ENCODE results near the gene COPA.
"Not testable (repeated sequence)": the region's sequence is repeated elsewhere in the genome, so short reads cannot be mapped to it uniquely, and the experiment has no call there.

The COPA gene

GRCh38 chr1:160300173-160300572 lies 42.9 kb downstream of the COPA start:
- H3K4me1 Mint-ChIP-seq = no peaks in the 10 kb centered on the region
- H3K36me3 Mint-ChIP-seq (ENCODE audit: insufficient read depth) = peaks cover 73% of the 10 kb centered on the region
- H3K27me3 Mint-ChIP-seq = no peaks in the 10 kb centered on the region
- ATAC-seq (replicated peaks; ENCODE audit: extremely low read depth, poor library complexity, severe bottlenecking) (no peak), DNase-seq (ENCODE audit: low spot score in 2 of 2) (no peak)
- no peak overlapping the region for H3K27ac Mint-ChIP-seq (ENCODE audit: low read depth)
- no peaks in the 10 kb centered on the region for H3K9me3 Mint-ChIP-seq
- no peak overlapping the region for H3K4me3 Mint-ChIP-seq

- peaks cover 90% of the 10 kb centered on the region for H3K36me3 Mint-ChIP-seq (ENCODE audit: insufficient read depth)
These were observed 47.0 kb downstream of the COPA start for GRCh38 chr1:160296036-160296435.

DNA sequence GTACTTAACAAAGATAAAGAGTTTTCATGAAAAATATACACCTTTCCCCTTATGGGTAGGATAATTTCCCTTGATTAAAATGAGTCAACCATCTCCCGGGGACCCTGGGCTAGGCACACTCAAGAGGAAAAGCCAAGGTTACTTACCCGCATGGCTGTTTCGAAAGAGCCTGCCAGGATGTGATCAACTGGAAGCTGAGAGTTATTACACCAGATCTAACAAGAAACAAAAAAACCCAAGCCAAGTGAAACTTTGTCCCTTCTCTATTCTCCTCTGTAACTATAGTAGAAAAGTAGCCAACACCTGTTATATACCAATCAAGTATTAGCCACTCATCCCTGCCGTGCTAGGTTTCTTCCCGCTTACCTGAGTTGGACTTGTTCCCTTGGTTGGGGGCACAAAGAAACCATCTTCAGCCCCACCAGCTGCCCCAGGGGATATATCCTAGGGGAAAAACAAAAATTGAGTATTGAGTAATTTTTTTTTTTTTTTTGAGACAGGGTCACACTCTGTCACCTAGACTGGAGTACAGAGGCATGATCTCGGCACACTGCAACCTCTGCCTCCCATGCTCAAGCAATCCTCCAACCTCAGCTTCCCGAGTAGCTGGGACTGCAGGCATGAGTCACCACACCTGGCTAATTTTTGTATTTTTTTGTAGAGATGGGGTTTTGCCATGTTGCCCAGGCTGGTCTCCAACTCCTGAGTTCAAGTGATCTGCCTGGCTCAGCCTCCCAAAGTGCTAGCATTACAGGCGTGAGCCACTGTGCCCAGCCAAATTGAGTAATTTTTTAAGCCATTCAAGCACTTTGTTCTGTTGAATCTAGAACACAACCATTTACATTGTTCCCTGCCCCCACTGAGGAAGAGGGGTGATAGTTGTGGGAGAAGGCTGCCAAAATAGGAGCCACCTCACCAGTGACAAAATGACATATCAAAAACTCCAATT lies 49.8 kb downstream of the COPA start:
- Mint-ChIP-seq H3K27me3 (no peaks in the 10 kb centered on the region), H3K36me3 (ENCODE audit: insufficient read depth) (peaks cover 88% of the 10 kb centered on the region), H3K4me3 (no peak overlapping the region), H3K9me3 (no peaks in the 10 kb centered on the region), H3K4me1 (peaks cover 4% of the 10 kb centered on the region), H3K27ac (ENCODE audit: low read depth) (peak overlapping the region; percentile 19)
- no peak for DNase-seq (ENCODE audit: low spot score in 2 of 2)
- no peak for ATAC-seq (replicated peaks; ENCODE audit: extremely low read depth, poor library complexity, severe bottlenecking)

More at GRCh38 chr1:160296036-160296435, 47.0 kb downstream of the COPA start:
- H3K4me3 Mint-ChIP-seq = no peak overlapping the region
- no peak for DNase-seq (ENCODE audit: low spot score in 2 of 2)
- peaks cover 4% of the 10 kb centered on the region for H3K4me1 Mint-ChIP-seq
- H3K27ac Mint-ChIP-seq (ENCODE audit: low read depth) = no peak overlapping the region
- no peaks in the 10 kb centered on the region for H3K27me3 Mint-ChIP-seq
- no peak for ATAC-seq (replicated peaks; ENCODE audit: extremely low read depth, poor library complexity, severe bottlenecking)
- no peaks in the 10 kb centered on the region for H3K9me3 Mint-ChIP-seq

DNA sequence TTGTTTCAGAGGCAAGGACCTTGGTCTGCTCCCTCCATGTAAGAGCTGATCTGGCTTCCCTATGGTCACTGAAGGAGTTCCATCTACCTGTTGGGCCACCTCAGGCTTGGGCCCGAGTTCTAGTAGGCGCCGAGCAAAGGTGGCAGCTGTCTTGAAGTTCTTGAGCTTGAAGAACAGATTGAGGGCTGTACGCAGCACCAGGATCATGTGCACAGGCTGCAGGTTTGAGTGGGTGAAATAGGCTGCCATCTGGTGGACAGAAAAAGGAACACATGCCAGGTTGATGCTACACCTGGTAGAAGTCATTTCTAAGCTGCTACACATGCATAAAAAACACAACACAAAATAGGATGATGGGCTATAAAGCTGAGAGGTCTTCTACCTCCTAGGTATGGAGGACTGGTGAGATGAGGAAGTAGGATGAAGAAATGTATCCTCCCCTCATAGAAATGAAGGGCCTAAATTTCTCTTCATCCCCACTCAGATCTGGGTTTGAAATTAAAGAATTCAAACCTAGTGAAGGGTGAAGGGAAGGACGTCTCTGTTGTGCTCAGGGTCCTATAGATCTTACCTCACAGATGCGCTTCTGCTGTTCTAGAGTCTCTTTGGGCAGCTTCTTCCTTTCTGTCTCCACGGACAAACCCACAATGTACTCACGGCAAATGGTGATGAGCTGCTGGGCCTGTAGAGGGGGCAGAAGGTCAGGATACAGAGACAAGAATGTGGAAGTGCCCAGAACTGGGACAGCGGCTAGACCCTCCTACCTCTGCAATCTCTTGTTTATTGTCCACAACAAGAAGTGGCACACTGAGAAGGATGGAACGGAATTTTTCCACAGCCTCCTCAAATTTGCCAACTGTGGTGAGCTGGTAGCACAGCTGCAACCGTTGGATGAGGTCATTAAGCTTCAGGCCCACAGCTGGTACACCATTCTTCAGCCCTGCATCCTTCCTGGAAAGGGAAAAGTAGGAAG lies 51.5 kb downstream of the COPA start:
- Mint-ChIP-seq H3K36me3 (ENCODE audit: insufficient read depth) (peaks cover 70% of the 10 kb centered on the region), H3K27ac (ENCODE audit: low read depth) (no peak overlapping the region)
- peak; percentile 45 to 64 for DNase-seq (ENCODE audit: low spot score in 2 of 2)

DNA sequence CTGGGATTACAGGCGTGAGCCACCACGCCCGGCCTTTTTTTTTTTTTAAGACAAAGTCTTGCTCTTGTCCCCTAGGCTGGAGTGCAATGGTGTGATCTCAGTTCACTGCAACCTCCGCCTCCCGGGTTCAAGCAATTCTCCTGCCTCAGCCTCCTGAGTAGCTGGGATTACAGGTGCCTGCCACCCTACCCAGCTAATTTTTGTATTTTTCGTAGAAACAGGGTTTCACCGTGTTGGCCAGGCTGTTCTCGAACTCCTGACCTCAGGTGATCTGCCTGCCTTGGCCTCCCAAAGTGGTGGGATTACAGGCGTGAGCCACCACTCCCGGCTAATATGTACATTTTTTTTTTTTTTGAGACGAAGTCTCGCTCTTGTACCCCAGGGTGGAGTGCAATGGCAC lies 55.3 kb downstream of the COPA start:
- not testable (repeated sequence) for DNase-seq (ENCODE audit: low spot score in 2 of 2); H3K27me3 Mint-ChIP-seq; H3K9me3 Mint-ChIP-seq; H3K4me3 Mint-ChIP-seq; ATAC-seq (replicated peaks; ENCODE audit: extremely low read depth, poor library complexity, severe bottlenecking)
- peaks cover 33% of the 10 kb centered on the region for H3K4me1 Mint-ChIP-seq
- H3K27ac Mint-ChIP-seq (ENCODE audit: low read depth) = peak overlapping the region; percentile 35
- peaks cover 42% of the 10 kb centered on the region for H3K36me3 Mint-ChIP-seq (ENCODE audit: insufficient read depth)

More for the DNA sequence above, 51.5 kb downstream of the COPA start:
- Mint-ChIP-seq H3K4me3 (no peak overlapping the region), H3K9me3 (no peaks in the 10 kb centered on the region), H3K4me1 (peaks cover 4% of the 10 kb centered on the region), H3K27me3 (no peaks in the 10 kb centered on the region)
- peak; percentile 97 for ATAC-seq (replicated peaks; ENCODE audit: extremely low read depth, poor library complexity, severe bottlenecking)

GRCh38 chr1:160285506-160285905 lies 57.5 kb downstream of the COPA start:
- ATAC-seq (replicated peaks; ENCODE audit: extremely low read depth, poor library complexity, severe bottlenecking) (no peak), DNase-seq (ENCODE audit: low spot score in 2 of 2) (no peak)
- Mint-ChIP-seq H3K4me3 (peak overlapping the region; percentile 96), H3K4me1 (peaks cover 29% of the 10 kb centered on the region), H3K36me3 (ENCODE audit: insufficient read depth) (peaks cover 35% of the 10 kb centered on the region), H3K27ac (ENCODE audit: low read depth) (peak overlapping the region; percentile 93), H3K27me3 (no peaks in the 10 kb centered on the region), H3K9me3 (no peaks in the 10 kb centered on the region)

DNA sequence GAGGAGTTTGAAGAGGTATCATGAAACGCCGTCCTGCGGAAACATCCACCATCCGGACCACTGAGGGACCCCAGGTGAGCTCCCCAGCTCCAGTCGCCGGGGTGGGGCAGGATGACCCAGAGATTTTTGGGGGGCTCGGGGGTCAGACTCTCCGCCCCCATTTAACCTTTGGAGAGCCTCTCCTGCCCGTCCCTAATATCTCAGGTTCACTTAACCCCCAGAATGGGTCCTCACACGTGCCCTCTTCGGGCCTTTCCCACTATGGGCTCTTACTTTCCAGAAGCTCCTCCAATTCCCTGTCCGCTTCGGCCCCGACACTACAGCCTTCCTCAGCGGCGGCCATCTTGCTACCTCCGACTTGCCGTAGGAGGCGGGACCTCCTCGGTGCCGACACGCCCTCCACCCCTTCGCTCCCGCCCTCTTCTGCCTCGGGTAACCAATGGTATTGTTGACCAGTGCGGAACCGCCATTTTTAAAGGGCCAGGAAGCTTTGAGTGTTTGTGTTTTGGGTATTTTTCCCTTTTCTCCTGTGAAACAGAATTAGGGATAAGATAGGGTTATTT lies 58.2 kb downstream of the COPA start, which contains the start of gene PEX19:
TSS of gene PEX19 (minus strand) at position 352 of the 563 bp plus-strand sequence. CDS start at position 343, 9 bp downstream.
- peak within 1 kb of the TSS; percentile 96 for H3K4me3 Mint-ChIP-seq
- DNase-seq (ENCODE audit: low spot score in 2 of 2) (peak; percentile 93 to 94), ATAC-seq (replicated peaks; ENCODE audit: extremely low read depth, poor library complexity, severe bottlenecking) (peak; percentile 100)
- H3K27ac Mint-ChIP-seq (ENCODE audit: low read depth) = peak within 1 kb of the TSS; percentile 93
- H3K27me3 Mint-ChIP-seq = no peaks in the 10 kb centered on the region
- H3K4me1 Mint-ChIP-seq = peaks cover 29% of the 10 kb centered on the region
- H3K36me3 Mint-ChIP-seq (ENCODE audit: insufficient read depth) = peaks cover 38% of the 10 kb centered on the region
- H3K9me3 Mint-ChIP-seq = no peaks in the 10 kb centered on the region

GRCh38 chr1:160284220-160284781 lies 58.7 kb downstream of the COPA start:
- Mint-ChIP-seq H3K36me3 (ENCODE audit: insufficient read depth) (peaks cover 38% of the 10 kb centered on the region), H3K27me3 (no peaks in the 10 kb centered on the region), H3K4me3 (peak overlapping the region; percentile 96), H3K27ac (ENCODE audit: low read depth) (peak overlapping the region; percentile 93), H3K4me1 (peaks cover 29% of the 10 kb centered on the region), H3K9me3 (no peaks in the 10 kb centered on the region)
- DNase-seq (ENCODE audit: low spot score in 2 of 2) (no peak), ATAC-seq (replicated peaks; ENCODE audit: extremely low read depth, poor library complexity, severe bottlenecking) (peak; percentile 28)

- Mint-ChIP-seq H3K4me3 (no peak overlapping the region), H3K36me3 (ENCODE audit: insufficient read depth) (peaks cover 44% of the 10 kb centered on the region), H3K27me3 (no peaks in the 10 kb centered on the region), H3K9me3 (no peaks in the 10 kb centered on the region), H3K4me1 (peaks cover 29% of the 10 kb centered on the region), H3K27ac (ENCODE audit: low read depth) (no peak overlapping the region)
- no peak for DNase-seq (ENCODE audit: low spot score in 2 of 2)
- ATAC-seq (replicated peaks; ENCODE audit: extremely low read depth, poor library complexity, severe bottlenecking) = no peak
These were observed 60.2 kb downstream of the COPA start for GRCh38 chr1:160282807-160283206.

DNA sequence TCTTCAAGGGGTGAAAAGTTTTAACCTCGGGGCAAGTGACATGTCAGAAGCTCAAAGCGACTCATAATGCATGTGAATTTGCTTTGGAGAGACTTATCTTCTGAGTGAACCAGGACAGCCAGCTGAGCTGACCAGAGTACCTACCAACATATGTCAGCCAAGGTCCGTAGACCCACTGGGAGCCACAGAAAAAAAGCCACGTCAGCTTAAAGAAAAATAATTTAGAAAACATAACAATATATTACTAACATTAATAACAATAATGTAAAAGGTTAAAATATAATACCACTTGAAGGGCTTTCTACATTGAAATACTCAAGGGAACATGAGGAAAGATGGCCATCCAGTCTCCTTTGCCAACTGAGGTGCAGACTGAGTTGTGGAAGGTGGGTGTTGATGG lies 65.1 kb downstream of the COPA start:
- no peaks in the 10 kb centered on the region for H3K4me1 Mint-ChIP-seq
- no peaks in the 10 kb centered on the region for H3K27me3 Mint-ChIP-seq
- DNase-seq (ENCODE audit: low spot score in 2 of 2) (no peak), ATAC-seq (replicated peaks; ENCODE audit: extremely low read depth, poor library complexity, severe bottlenecking) (no peak)
- H3K27ac Mint-ChIP-seq (ENCODE audit: low read depth) = no peak overlapping the region
- no peak overlapping the region for H3K4me3 Mint-ChIP-seq
- H3K9me3 Mint-ChIP-seq = no peaks in the 10 kb centered on the region
- H3K36me3 Mint-ChIP-seq (ENCODE audit: insufficient read depth) = peaks cover 43% of the 10 kb centered on the region

- no peaks in the 10 kb centered on the region for H3K4me1 Mint-ChIP-seq
- H3K4me3 Mint-ChIP-seq = no peak overlapping the region
- no peak for DNase-seq (ENCODE audit: low spot score in 2 of 2)
- peaks cover 43% of the 10 kb centered on the region for H3K36me3 Mint-ChIP-seq (ENCODE audit: insufficient read depth)
- H3K27me3 Mint-ChIP-seq = no peaks in the 10 kb centered on the region
- no peak overlapping the region for H3K27ac Mint-ChIP-seq (ENCODE audit: low read depth)
- no peaks in the 10 kb centered on the region for H3K9me3 Mint-ChIP-seq
- ATAC-seq (replicated peaks; ENCODE audit: extremely low read depth, poor library complexity, severe bottlenecking) = no peak
These were observed 65.7 kb downstream of the COPA start for GRCh38 chr1:160277330-160277729.

- H3K4me1 Mint-ChIP-seq = no peaks in the 10 kb centered on the region
- ATAC-seq (replicated peaks; ENCODE audit: extremely low read depth, poor library complexity, severe bottlenecking) (no peak), DNase-seq (ENCODE audit: low spot score in 2 of 2) (no peak)
- H3K4me3 Mint-ChIP-seq = no peak overlapping the region
- H3K27ac Mint-ChIP-seq (ENCODE audit: low read depth) = no peak overlapping the region
- peaks cover 2% of the 10 kb centered on the region for H3K36me3 Mint-ChIP-seq (ENCODE audit: insufficient read depth)
- no peaks in the 10 kb centered on the region for H3K27me3 Mint-ChIP-seq
- H3K9me3 Mint-ChIP-seq = no peaks in the 10 kb centered on the region
These were observed 72.0 kb downstream of the COPA start for GRCh38 chr1:160271025-160271424.
